ENCODE results near the gene AATK. TPM values are rescaled to one million over a fixed set of nuclear protein-coding genes. Genes with fewer than 3 reads are reported as not detected.

AATK gene, protein sequence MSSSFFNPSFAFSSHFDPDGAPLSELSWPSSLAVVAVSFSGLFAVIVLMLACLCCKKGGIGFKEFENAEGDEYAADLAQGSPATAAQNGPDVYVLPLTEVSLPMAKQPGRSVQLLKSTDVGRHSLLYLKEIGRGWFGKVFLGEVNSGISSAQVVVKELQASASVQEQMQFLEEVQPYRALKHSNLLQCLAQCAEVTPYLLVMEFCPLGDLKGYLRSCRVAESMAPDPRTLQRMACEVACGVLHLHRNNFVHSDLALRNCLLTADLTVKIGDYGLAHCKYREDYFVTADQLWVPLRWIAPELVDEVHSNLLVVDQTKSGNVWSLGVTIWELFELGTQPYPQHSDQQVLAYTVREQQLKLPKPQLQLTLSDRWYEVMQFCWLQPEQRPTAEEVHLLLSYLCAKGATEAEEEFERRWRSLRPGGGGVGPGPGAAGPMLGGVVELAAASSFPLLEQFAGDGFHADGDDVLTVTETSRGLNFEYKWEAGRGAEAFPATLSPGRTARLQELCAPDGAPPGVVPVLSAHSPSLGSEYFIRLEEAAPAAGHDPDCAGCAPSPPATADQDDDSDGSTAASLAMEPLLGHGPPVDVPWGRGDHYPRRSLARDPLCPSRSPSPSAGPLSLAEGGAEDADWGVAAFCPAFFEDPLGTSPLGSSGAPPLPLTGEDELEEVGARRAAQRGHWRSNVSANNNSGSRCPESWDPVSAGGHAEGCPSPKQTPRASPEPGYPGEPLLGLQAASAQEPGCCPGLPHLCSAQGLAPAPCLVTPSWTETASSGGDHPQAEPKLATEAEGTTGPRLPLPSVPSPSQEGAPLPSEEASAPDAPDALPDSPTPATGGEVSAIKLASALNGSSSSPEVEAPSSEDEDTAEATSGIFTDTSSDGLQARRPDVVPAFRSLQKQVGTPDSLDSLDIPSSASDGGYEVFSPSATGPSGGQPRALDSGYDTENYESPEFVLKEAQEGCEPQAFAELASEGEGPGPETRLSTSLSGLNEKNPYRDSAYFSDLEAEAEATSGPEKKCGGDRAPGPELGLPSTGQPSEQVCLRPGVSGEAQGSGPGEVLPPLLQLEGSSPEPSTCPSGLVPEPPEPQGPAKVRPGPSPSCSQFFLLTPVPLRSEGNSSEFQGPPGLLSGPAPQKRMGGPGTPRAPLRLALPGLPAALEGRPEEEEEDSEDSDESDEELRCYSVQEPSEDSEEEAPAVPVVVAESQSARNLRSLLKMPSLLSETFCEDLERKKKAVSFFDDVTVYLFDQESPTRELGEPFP (N-terminal part only)
- 0.18 and 0.43 TPM in 2 replicates for total RNA-seq

GRCh38 chr17:81166033-81166492, at the start of gene AATK:
Gene AATK, minus strand, starts transcription at chr17:81166221. Its CDS starts 229 bp downstream, at chr17:81165992.

DNA sequence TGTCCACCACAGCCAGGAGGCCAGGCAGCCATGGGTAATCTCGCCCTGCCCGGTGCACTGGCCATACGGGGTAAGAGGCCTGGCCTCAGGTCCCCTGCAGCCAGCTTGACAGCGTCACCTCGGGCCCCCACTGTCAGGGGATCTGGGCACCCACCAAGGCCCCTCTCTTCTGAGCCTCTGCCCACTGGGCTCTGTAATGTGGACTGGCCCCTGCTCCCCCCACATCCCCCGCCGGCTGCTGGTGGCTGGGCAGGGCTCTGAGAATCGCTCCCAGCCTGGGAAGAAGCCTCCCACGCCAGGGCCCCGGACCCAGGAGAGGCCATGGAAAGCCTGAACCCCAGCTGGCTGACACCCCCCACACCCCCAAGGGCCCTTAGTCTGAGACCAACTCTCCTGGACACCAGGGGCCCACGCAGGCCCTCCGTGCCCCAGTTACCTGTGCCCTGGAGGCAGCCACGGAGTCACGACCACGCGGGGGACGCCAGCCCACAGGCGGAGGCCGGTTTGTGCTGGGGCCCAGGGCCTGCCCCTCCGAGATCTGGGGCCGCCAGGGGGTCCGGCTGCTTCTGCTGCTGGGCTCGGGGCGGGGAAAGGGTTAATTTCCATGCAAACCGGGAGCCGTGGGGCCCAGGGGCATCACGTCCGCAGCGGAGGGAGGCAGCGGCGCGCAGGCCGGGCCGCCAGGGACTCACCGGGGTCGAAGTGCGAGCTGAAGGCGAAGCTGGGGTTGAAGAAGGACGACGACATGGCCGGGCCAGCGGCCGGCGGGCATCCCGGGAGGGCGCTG, 582 bp downstream of the AATK start, which contains the start of gene PVALEF:
Gene PVALEF, plus strand, starts transcription at position 262 of the 787 bp plus-strand sequence. CDS start 15,720 bp downstream, outside the sequence.

Other genes with a start within 250 kb of the AATK start
- 9.0 and 9.8 TPM in 2 replicates for gene CHMP6, start 174.4 kb downstream of the AATK start, total RNA-seq
- gene BAIAP2, start 131.1 kb downstream of the AATK start, total RNA-seq = 9.4 and 12.7 TPM in 2 replicates
- not detected in 2 replicates for gene PVALEF, start 714 bp downstream of the AATK start, total RNA-seq
- 10.2 and 10.4 TPM in 2 replicates for gene CEP131, start 56.7 kb upstream of the AATK start, total RNA-seq
- 9.2 and 13.8 TPM in 2 replicates for gene TEPSIN, start 72.8 kb upstream of the AATK start, total RNA-seq
- gene NDUFAF8, start 73.1 kb upstream of the AATK start, total RNA-seq = 39.0 and 42.1 TPM in 2 replicates
- gene SLC38A10, start 129.1 kb upstream of the AATK start, total RNA-seq = 66.6 and 94.9 TPM in 2 replicates
- gene BAHCC1, start 229.2 kb upstream of the AATK start, total RNA-seq = 3.1 and 3.9 TPM in 2 replicates

Measured in smooth muscle cell of bladder (primary cell).